Measurements from ENCODE around the gene GPR162.

GPR162 gene

GRCh38 chr12:6832125-6832524 is 10.5 kb downstream of the GPR162 start:
- TF ChIP-seq CTCF (IDR thresholded peaks at IDR 0.05; ENCODE audit: low read depth, low read length): no peak
- no peak overlapping the region for H3K27ac ChIP-seq
- H3K36me3 ChIP-seq: peaks cover 74% of the 10 kb centered on the region
- no peak overlapping the region for H3K4me3 ChIP-seq (ENCODE audit: low read depth, low read length)
- no peaks in the 10 kb centered on the region for H3K27me3 ChIP-seq (ENCODE audit: insufficient read depth, low read depth, severe bottlenecking)
- no peaks in the 10 kb centered on the region for H3K9me3 ChIP-seq (ENCODE audit: severe bottlenecking)
- no peak for DNase-seq

GRCh38 chr12:6833189-6833890 is 11.7 kb downstream of the GPR162 start:
- peak; percentile 7 for DNase-seq
- H3K27me3 ChIP-seq (ENCODE audit: insufficient read depth, low read depth, severe bottlenecking): no peaks in the 10 kb centered on the region
- no peaks in the 10 kb centered on the region for H3K9me3 ChIP-seq (ENCODE audit: severe bottlenecking)
- H3K36me3 ChIP-seq: peaks cover 85% of the 10 kb centered on the region
- no peak for TF ChIP-seq CTCF (IDR thresholded peaks at IDR 0.05; ENCODE audit: low read depth, low read length)
- H3K27ac ChIP-seq: 0 out of 2 replicates have a peak overlapping the region, but pooled peaks have one; percentile 10
- no peak overlapping the region for H3K4me3 ChIP-seq (ENCODE audit: low read depth, low read length)

GRCh38 chr12:6834254-6834653 is 12.6 kb downstream of the GPR162 start:
- no peak for TF ChIP-seq CTCF (IDR thresholded peaks at IDR 0.05; ENCODE audit: low read depth, low read length)
- Histone ChIP-seq H3K36me3 (peaks cover 89% of the 10 kb centered on the region), H3K27ac (peak overlapping the region; percentile 27; the same call in 1 of the 2 replicates), H3K4me3 (ENCODE audit: low read depth, low read length) (no peak overlapping the region), H3K27me3 (ENCODE audit: insufficient read depth, low read depth, severe bottlenecking) (no peaks in the 10 kb centered on the region), H3K9me3 (ENCODE audit: severe bottlenecking) (no peaks in the 10 kb centered on the region)
- no peak for DNase-seq

- H3K27me3 ChIP-seq (ENCODE audit: insufficient read depth, low read depth, severe bottlenecking): no peaks in the 10 kb centered on the region
- no peaks in the 10 kb centered on the region for H3K9me3 ChIP-seq (ENCODE audit: severe bottlenecking)
- TF ChIP-seq CTCF (IDR thresholded peaks at IDR 0.05; ENCODE audit: low read depth, low read length): no peak
- H3K4me3 ChIP-seq (ENCODE audit: low read depth, low read length): no peak overlapping the region
- no peak overlapping the region for H3K27ac ChIP-seq
- peaks cover 93% of the 10 kb centered on the region for H3K36me3 ChIP-seq
- peak; percentile 11 for DNase-seq
Observed at GRCh38 chr12:6834873-6835272, 13.3 kb downstream of the GPR162 start.

GRCh38 chr12:6836851-6837250 is 15.2 kb downstream of the GPR162 start:
- no peaks in the 10 kb centered on the region for H3K9me3 ChIP-seq (ENCODE audit: severe bottlenecking)
- no peak for DNase-seq
- TF ChIP-seq CTCF (IDR thresholded peaks at IDR 0.05; ENCODE audit: low read depth, low read length): no peak
- peak overlapping the region; percentile 98 for H3K27ac ChIP-seq
- H3K4me3 ChIP-seq (ENCODE audit: low read depth, low read length): no peak overlapping the region
- no peaks in the 10 kb centered on the region for H3K27me3 ChIP-seq (ENCODE audit: insufficient read depth, low read depth, severe bottlenecking)
- H3K36me3 ChIP-seq: peaks cover 81% of the 10 kb centered on the region

All from WERI-Rb-1 (cell line).